Endothelial cell of umbilical vein (primary cell): ENCODE measurements around the gene LRP2BP. TPM values are rescaled to one million over a fixed set of nuclear protein-coding genes. Genes with fewer than 3 reads are reported as not detected.

Experiments used
- BruUV-seq: library from RNA; stranded (reverse); fragments of 400-500 nt; replicated peaks from 2 replicates; lab custom pipeline; 2021; lab: Mats Ljungman, UMichigan
- CTCF ChIA-PET: fragments of 300-600, 350-600 bp; sonication (Branson Sonifier 250); formaldehyde crosslinking; loops from one replicate; lab custom pipeline; 2021; ENCODE audit warnings: antibody characterized with exemption, inconsistent platforms; lab: Charles Lee
- POLR2A ChIA-PET: fragments of 300-600, 350-600 bp; sonication (Branson Sonifier 250); formaldehyde crosslinking; loops from one replicate; lab custom pipeline; 2021; ENCODE audit warnings: antibody characterized with exemption, inconsistent platforms; lab: Charles Lee
- DNase-seq: peaks from one replicate; pipeline ENCODE4 v3.0.0-alpha.2; 2011; ENCODE audit warnings: low read depth, low spot score
- FAIRE-seq: peaks from 2 replicates; lab custom pipeline; 2011; peaks lifted over from hg19 to GRCh38; lab: Jason Lieb, UNC
- H2AFZ ChIP-seq: 2 replicates; pipeline ENCODE4 v1.6.0; 2012; ENCODE audit warnings: low read depth, low read length, control low read depth, inconsistent platforms
- H3K27ac ChIP-seq: 2 replicates; pipeline ENCODE4 v1.5.1; 2011; ENCODE audit warnings: low read depth, mild to moderate bottlenecking, control low read depth, low read length, moderate library complexity; ENCODE audit not compliant: insufficient read depth
- H3K27me3 ChIP-seq, 2 experiments: 2 replicates each; pipeline versions ENCODE4 v1.6.0 to v1.6.1; 2011; ENCODE audit warnings: low read length in 2 of 2, mixed read lengths in 1 of 2; ENCODE audit not compliant: control insufficient read depth in 2 of 2, insufficient read depth in 2 of 2
- H3K36me3 ChIP-seq, 2 experiments: 2 replicates in 1 of 2; 3 replicates in 1 of 2; pipeline ENCODE4 v1.5.1; 2011; ENCODE audit warnings: low read length in 2 of 2, mild to moderate bottlenecking in 1 of 2, moderate library complexity in 1 of 2; ENCODE audit not compliant: control insufficient read depth in 2 of 2, insufficient read depth in 2 of 2; ENCODE audit errors: extremely low read depth in 1 of 2
- H3K4me1 ChIP-seq: 3 replicates; pipeline ENCODE4 v1.5.1; 2011; ENCODE audit warnings: mild to moderate bottlenecking, low read length; ENCODE audit not compliant: control insufficient read depth, insufficient read depth; ENCODE audit errors: extremely low read depth
- H3K4me2 ChIP-seq: 2 replicates; pipeline ENCODE4 v1.6.1; 2011; ENCODE audit warnings: low read length, control low read depth, mixed read lengths; ENCODE audit not compliant: insufficient read depth
- H3K4me3 ChIP-seq, 3 experiments: fragments of 200-600 bp in 1 of 3; sonication (generic), shearing (Covaris generic) in 1 of 3; replicated peaks in 1 of 3; 2 replicates each; pipeline ENCODE4 v1.5.1; 2011 to 2016; ENCODE audit warnings: control low read depth in 3 of 3, low read length in 3 of 3, mild to moderate bottlenecking in 2 of 3, inconsistent platforms in 1 of 3, low read depth in 1 of 3, moderate library complexity in 1 of 3; ENCODE audit not compliant: insufficient read depth in 1 of 3
- H3K79me2 ChIP-seq: 2 replicates; pipeline ENCODE4 v1.6.0; 2012; ENCODE audit warnings: low read length, inconsistent platforms; ENCODE audit not compliant: control insufficient read depth, insufficient read depth
- H3K9ac ChIP-seq: replicated peaks from 2 replicates; pipeline ENCODE3; 2011; ENCODE audit warnings: low read length, control low read depth; ENCODE audit not compliant: insufficient read depth; ENCODE audit errors: extremely low read depth
- H3K9me1 ChIP-seq: replicated peaks from 3 replicates; pipeline ENCODE4 v1.6.0; 2011; ENCODE audit warnings: mild to moderate bottlenecking, low read length; ENCODE audit not compliant: control insufficient read depth, insufficient read depth; ENCODE audit errors: extremely low read depth
- H3K9me3 ChIP-seq: replicated peaks from 2 replicates; pipeline ENCODE4 v1.5.1; 2012; ENCODE audit warnings: low read length, inconsistent platforms; ENCODE audit not compliant: control insufficient read depth, insufficient read depth
- H4K20me1 ChIP-seq: replicated peaks from 2 replicates; pipeline ENCODE3; 2011; ENCODE audit warnings: mild to moderate bottlenecking, low read length; ENCODE audit not compliant: control insufficient read depth, insufficient read depth; ENCODE audit errors: extremely low read depth
- EZH2 ChIP-seq: IDR thresholded peaks from 2 replicates; pipeline ENCODE4 v1.6.1; 2012; ENCODE audit warnings: borderline replicate concordance, low read depth, mild to moderate bottlenecking, moderate library complexity, low read length, inconsistent platforms; ENCODE audit not compliant: severe bottlenecking
- FOS ChIP-seq: IDR thresholded peaks from 2 replicates; pipeline ENCODE4 v1.6.1; 2011; ENCODE audit warnings: mild to moderate bottlenecking, low read length, moderate library complexity, borderline replicate concordance; ENCODE audit not compliant: insufficient read depth
- GATA2 ChIP-seq: IDR thresholded peaks from 2 replicates; pipeline ENCODE4 v1.7.0; 2011; ENCODE audit warnings: low read depth, mild to moderate bottlenecking, moderate library complexity, mixed read lengths, low read length; ENCODE audit not compliant: insufficient read length, insufficient read depth
- JUN ChIP-seq: IDR thresholded peaks from 2 replicates; pipeline ENCODE4 v1.6.1; 2011; ENCODE audit warnings: borderline replicate concordance, low read depth; ENCODE audit not compliant: insufficient read length, insufficient read depth
- MYC ChIP-seq: IDR thresholded peaks from one replicate; pipeline ENCODE4 v1.6.1; 2011; ENCODE audit warnings: mild to moderate bottlenecking, low read depth, low read length
- POLR2A ChIP-seq: IDR thresholded peaks from 2 replicates; pipeline ENCODE4 v1.6.1; 2012; ENCODE audit warnings: low read depth, mild to moderate bottlenecking, control low read depth, low read length
- POLR2AphosphoS5 ChIP-seq: IDR thresholded peaks from 2 replicates; pipeline ENCODE4 v1.6.1; 2012; ENCODE audit warnings: low read depth, mild to moderate bottlenecking, control low read depth, low read length, moderate library complexity; ENCODE audit not compliant: insufficient read depth
- dilution Hi-C: fragments of 300-500 bp; cut with MboI; formaldehyde crosslinking; loops from one replicate; pipeline ENCODE4 v1.15.0; 2019; ENCODE audit warnings: low sequenced_read_pairs; ENCODE audit not compliant: extremely low pct_ligation_motif_present
- intact Hi-C: fragments of 100-400 bp; cut with micrococcal nuclease; formaldehyde crosslinking; loops from one replicate; pipeline ENCODE4 v1.10.0; 2022
- polyA plus RNA-seq, 4 experiments: library from polyadenylated mRNA; depleted of rRNA in 3 of 4; stranded (reverse) in 3 of 4; unstranded in 1 of 4; fragments of >200 nt; gene quantifications; 2 replicates each; pipeline versions ENCODE4 v1.2.1 to v1.2.3, GENCODE V29; 2011 to 2012; ENCODE audit warnings: missing spikeins in 1 of 4
- total RNA-seq: library from RNA; stranded (reverse); gene quantifications from 2 replicates; pipeline ENCODE4 v1.2.3, GENCODE V29; 2021
- TF ChIP-seq, protein P1 (sequence below), 2 donors: IDR thresholded peaks; 1 replicate in 1 of 2; 2 replicates in 1 of 2; pipeline ENCODE4 v1.5.1; 2011; ENCODE audit warnings: low read length in 2 of 2, mild to moderate bottlenecking in 2 of 2, moderate library complexity in 2 of 2, control low read depth in 1 of 2, inconsistent platforms in 1 of 2, low read depth in 1 of 2; ENCODE audit not compliant: insufficient read depth in 1 of 2; ENCODE audit errors: extremely low read depth in 1 of 2
- TF ChIP-seq, protein P2 (sequence below): IDR thresholded peaks from 2 replicates; pipeline ENCODE4 v1.6.1; 2011; ENCODE audit not compliant: insufficient read depth, insufficient read length

Gene LRP2BP
- total and polyA plus RNA-seq, 2 donors (not counting 3 experiments of a cell fraction or from before 2014, with no cell fraction given): 0.18 to 0.53 TPM

DNA sequence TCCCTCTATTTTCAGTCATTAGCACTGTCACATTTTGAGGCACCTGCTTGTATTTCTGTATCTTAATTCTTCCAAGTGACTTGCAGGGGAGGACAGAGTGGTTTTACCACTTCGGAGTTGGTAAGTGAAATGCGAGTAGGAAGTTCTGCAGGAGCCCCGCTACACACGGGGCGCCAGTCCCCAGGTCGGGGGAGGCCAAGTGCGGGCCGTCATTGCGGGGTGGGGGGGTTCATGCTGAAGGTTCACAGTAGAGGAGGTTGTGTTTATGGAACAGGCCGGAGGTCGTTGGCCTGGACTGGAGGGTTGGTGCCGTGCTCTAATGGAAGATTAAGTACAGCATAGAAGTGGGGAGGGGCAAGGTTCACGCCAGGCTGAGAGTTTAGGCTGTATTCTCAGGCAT lies 44.0 kb downstream of the LRP2BP start:
- H3K9me3 ChIP-seq: no peaks in the 10 kb centered on the region
- peaks cover 0 to 7% of the 10 kb centered on the region in 2 experiments for H3K36me3 ChIP-seq
- H3K9ac ChIP-seq: no peak overlapping the region
- no peak overlapping the region for H2AFZ ChIP-seq
- BruUV-seq: no TSS peak
- no peaks in the 10 kb centered on the region for H3K27me3 ChIP-seq
- DNase-seq: no peak
- dilution Hi-C loops: no loop called here
- no peak overlapping the region for H3K4me2 ChIP-seq
- CTCF ChIA-PET: interaction anchor here (1.5 kb wide), 1 partner anchor 28 kb away, joined by 3 read pairs; no protein-coding TSS in a partner anchor
- no peak for FAIRE-seq
- H3K4me1 ChIP-seq: no peaks in the 10 kb centered on the region
- H3K27ac ChIP-seq: no peak overlapping the region
- no peak overlapping the region for H3K4me3 ChIP-seq
- H4K20me1 ChIP-seq: no peaks in the 10 kb centered on the region
- H3K79me2 ChIP-seq: no peaks in the 10 kb centered on the region
- POLR2A ChIA-PET: no interaction called here
- TF ChIP-seq, protein P1, sequence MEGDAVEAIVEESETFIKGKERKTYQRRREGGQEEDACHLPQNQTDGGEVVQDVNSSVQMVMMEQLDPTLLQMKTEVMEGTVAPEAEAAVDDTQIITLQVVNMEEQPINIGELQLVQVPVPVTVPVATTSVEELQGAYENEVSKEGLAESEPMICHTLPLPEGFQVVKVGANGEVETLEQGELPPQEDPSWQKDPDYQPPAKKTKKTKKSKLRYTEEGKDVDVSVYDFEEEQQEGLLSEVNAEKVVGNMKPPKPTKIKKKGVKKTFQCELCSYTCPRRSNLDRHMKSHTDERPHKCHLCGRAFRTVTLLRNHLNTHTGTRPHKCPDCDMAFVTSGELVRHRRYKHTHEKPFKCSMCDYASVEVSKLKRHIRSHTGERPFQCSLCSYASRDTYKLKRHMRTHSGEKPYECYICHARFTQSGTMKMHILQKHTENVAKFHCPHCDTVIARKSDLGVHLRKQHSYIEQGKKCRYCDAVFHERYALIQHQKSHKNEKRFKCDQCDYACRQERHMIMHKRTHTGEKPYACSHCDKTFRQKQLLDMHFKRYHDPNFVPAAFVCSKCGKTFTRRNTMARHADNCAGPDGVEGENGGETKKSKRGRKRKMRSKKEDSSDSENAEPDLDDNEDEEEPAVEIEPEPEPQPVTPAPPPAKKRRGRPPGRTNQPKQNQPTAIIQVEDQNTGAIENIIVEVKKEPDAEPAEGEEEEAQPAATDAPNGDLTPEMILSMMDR (IDR thresholded peaks at IDR 0.05; ENCODE audit: extremely low read depth in 1 of 2, insufficient read depth in 1 of 2, low read depth in 1 of 2, low read length in 2 of 2): no peak
- no peaks in the 10 kb centered on the region for H3K9me1 ChIP-seq
- intact Hi-C loops: no loop called here

DNA sequence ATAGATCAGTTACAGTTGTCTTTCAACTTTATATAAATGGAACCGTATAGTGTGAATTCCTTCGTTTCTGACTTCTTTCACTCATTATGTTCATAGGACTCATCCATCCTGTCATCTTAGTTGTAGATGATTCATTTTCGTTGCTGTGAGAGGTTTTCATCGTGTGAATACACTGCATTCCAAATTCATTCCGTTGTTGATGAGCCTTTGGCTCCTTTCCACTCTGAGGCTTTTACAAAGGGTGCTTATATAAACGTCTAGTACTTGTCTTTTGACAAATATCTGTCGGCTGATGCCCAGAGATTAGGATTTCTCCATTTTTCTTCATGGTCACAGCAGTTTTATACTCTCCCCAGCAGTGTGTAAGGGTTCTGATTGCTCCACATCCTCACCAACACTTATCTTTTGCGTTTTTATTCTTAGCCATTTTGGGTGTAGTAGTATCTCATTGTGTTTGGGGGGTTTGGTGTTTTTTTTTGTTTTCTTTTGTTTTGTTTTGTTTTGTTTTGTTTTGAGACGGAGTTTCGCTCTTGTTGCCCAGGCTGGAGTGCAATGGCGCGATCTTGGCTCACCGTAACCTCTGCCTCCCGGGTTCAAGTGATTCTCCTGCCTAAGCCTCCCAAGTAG lies 48.6 kb downstream of the LRP2BP start:
- H3K9me3 ChIP-seq: no peaks in the 10 kb centered on the region
- intact Hi-C loops (loop anchor here (10.0 kb wide), 1 partner anchor 248 kb away; no protein-coding TSS in a partner anchor), dilution Hi-C loops (no loop called here)
- H3K9me1 ChIP-seq: no peaks in the 10 kb centered on the region
- H3K4me2 ChIP-seq: no peak overlapping the region
- no peaks in the 10 kb centered on the region for H3K79me2 ChIP-seq
- H4K20me1 ChIP-seq: no peaks in the 10 kb centered on the region
- peaks cover 0 to 2% of the 10 kb centered on the region in 2 experiments for H3K36me3 ChIP-seq
- H3K4me1 ChIP-seq: peaks cover 19% of the 10 kb centered on the region
- no peak overlapping the region for H3K9ac ChIP-seq
- no peak overlapping the region for H2AFZ ChIP-seq
- POLR2A ChIA-PET: no interaction called here
- BruUV-seq: no TSS peak
- H3K4me3 ChIP-seq: no peak overlapping the region
- H3K27ac ChIP-seq: no peak overlapping the region
- TF ChIP-seq FOS (no peak), POLR2AphosphoS5 (no peak), JUN (no peak), EZH2 (no peak), POLR2A (no peak), GATA2 (no peak), MYC (no peak)
- TF ChIP-seq, protein P2, sequence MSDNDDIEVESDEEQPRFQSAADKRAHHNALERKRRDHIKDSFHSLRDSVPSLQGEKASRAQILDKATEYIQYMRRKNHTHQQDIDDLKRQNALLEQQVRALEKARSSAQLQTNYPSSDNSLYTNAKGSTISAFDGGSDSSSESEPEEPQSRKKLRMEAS: no peak
- TF ChIP-seq, protein P1 (IDR thresholded peaks at IDR 0.05; ENCODE audit: extremely low read depth in 1 of 2, insufficient read depth in 1 of 2, low read depth in 1 of 2, low read length in 2 of 2): no peak
- CTCF ChIA-PET: interaction anchor here (1.7 kb wide), 1 partner anchor 8 kb away, joined by 5 read pairs; no protein-coding TSS in a partner anchor
- H3K27me3 ChIP-seq: no peaks in the 10 kb centered on the region
- FAIRE-seq (no peak), DNase-seq (no peak)
